H1 (cell line): ENCODE data around the gene PPP1R10. TPM values are rescaled to one million over a fixed set of nuclear protein-coding genes. Genes with fewer than 3 reads are reported as not detected.

Experiments
- CTCF ChIA-PET: fragments of 300-600 bp; sonication (Branson Sonifier 250); formaldehyde crosslinking; loops from one replicate; lab custom pipeline; 2021; ENCODE audit not compliant: partially characterized antibody; lab: Charles Lee
- POLR2A ChIA-PET: fragments of 300-600 bp; sonication (Branson Sonifier 250); formaldehyde crosslinking; loops from one replicate; lab custom pipeline; 2021; ENCODE audit warnings: inconsistent platforms; ENCODE audit not compliant: partially characterized antibody; lab: Charles Lee
- DNase-seq, 2 experiments: peaks; one replicate each; pipeline versions ENCODE4 v3.0.0 to v3.0.0-alpha.2; 2010 to 2022; ENCODE audit warnings: low spot score in 2 of 2, low read depth in 1 of 2, mixed read lengths in 1 of 2
- FAIRE-seq: peaks from 2 replicates; lab custom pipeline; 2011; peaks lifted over from hg19 to GRCh38; lab: Jason Lieb, UNC
- H2AFZ ChIP-seq: 2 replicates; pipeline ENCODE4 v1.8.1; 2012; ENCODE audit warnings: low read length, inconsistent platforms
- H2AK5ac ChIP-seq: 2 replicates; pipeline ENCODE4 v1.6.1; 2013; ENCODE audit warnings: low read depth, low read length
- H2BK120ac ChIP-seq: replicated peaks from 2 replicates; pipeline ENCODE3; 2013; ENCODE audit warnings: low read depth, low read length, inconsistent platforms
- H2BK12ac ChIP-seq: 2 replicates; pipeline ENCODE4 v1.6.1; 2013; ENCODE audit warnings: low read depth, low read length
- H2BK15ac ChIP-seq: 2 replicates; pipeline ENCODE4 v1.6.1; 2013; ENCODE audit warnings: low read length
- H2BK20ac ChIP-seq: 2 replicates; pipeline ENCODE4 v1.6.1; 2013; ENCODE audit warnings: low read length
- H2BK5ac ChIP-seq: 2 replicates; pipeline ENCODE4 v1.6.1; 2013; ENCODE audit warnings: low read depth, low read length
- H3K14ac ChIP-seq: 2 replicates; pipeline ENCODE4 v1.6.1; 2013; ENCODE audit warnings: inconsistent platforms; ENCODE audit not compliant: insufficient read length
- H3K18ac ChIP-seq: 2 replicates; pipeline ENCODE4 v1.6.1; 2013; ENCODE audit warnings: low read length; ENCODE audit errors: extremely low read depth
- H3K23ac ChIP-seq: 2 replicates; pipeline ENCODE4 v1.6.1; 2013; ENCODE audit warnings: inconsistent platforms; ENCODE audit not compliant: insufficient read length
- H3K23me2 ChIP-seq: 2 replicates; pipeline ENCODE4 v1.6.1; 2013; ENCODE audit warnings: low read depth, low read length
- H3K27ac ChIP-seq: 2 replicates; pipeline ENCODE4 v1.6.1; 2011; ENCODE audit warnings: low read depth, low read length, inconsistent platforms
- H3K27me3 ChIP-seq, 4 experiments: replicated peaks in 1 of 4; 1 replicate in 1 of 4; 2 replicates in 3 of 4; pipeline versions ENCODE4 v1.6.1 to v1.8.1; 2011 to 2013; ENCODE audit warnings: low read length in 3 of 4, mild to moderate bottlenecking in 3 of 4, inconsistent platforms in 2 of 4, mixed read lengths in 2 of 4, moderate library complexity in 1 of 4; ENCODE audit not compliant: control insufficient read depth in 3 of 4, insufficient read depth in 3 of 4; ENCODE audit errors: extremely low read depth in 1 of 4
- H3K36me3 ChIP-seq, 4 experiments: 2 replicates each; pipeline versions ENCODE4 v1.6.1 to v1.8.1; 2011 to 2013; ENCODE audit warnings: mild to moderate bottlenecking in 4 of 4, low read length in 3 of 4, moderate library complexity in 2 of 4, control low read depth in 1 of 4, inconsistent platforms in 1 of 4; ENCODE audit not compliant: insufficient read depth in 4 of 4, control insufficient read depth in 2 of 4
- H3K4ac ChIP-seq: replicated peaks from 2 replicates; pipeline ENCODE3; 2013; ENCODE audit warnings: low read length, low read depth, mixed read lengths, inconsistent platforms; ENCODE audit not compliant: insufficient read length
- H3K4me1 ChIP-seq, 4 experiments: replicated peaks in 1 of 4; 1 replicate in 1 of 4; 2 replicates in 3 of 4; pipeline versions ENCODE4 v1.6.1 to v1.8.1; 2011 to 2013; ENCODE audit warnings: low read length in 3 of 4, inconsistent platforms in 2 of 4, mixed read lengths in 1 of 4; ENCODE audit not compliant: insufficient read depth in 4 of 4, control insufficient read depth in 3 of 4
- H3K4me2 ChIP-seq, 2 experiments: 2 replicates each; pipeline versions ENCODE4 v1.6.1 to v1.8.1; 2011 to 2013; ENCODE audit warnings: low read depth in 2 of 2, low read length in 2 of 2, control low read depth in 1 of 2, inconsistent platforms in 1 of 2, mild to moderate bottlenecking in 1 of 2; ENCODE audit not compliant: insufficient read depth in 1 of 2
- H3K4me3 ChIP-seq, 4 experiments: fragments of 200-600, 300-600 bp in 1 of 4; sonication (generic), shearing (Covaris generic), sonication (Bioruptor Twin) in 1 of 4; 2 replicates each; pipeline versions ENCODE4 v1.5.1 to v1.8.1; 2011 to 2016; ENCODE audit warnings: low read length in 4 of 4, low read depth in 3 of 4, control low read depth in 2 of 4, inconsistent platforms in 2 of 4, mild to moderate bottlenecking in 2 of 4, mixed read lengths in 1 of 4, moderate library complexity in 1 of 4; ENCODE audit not compliant: insufficient read depth in 2 of 4; ENCODE audit errors: extremely low read depth in 1 of 4
- H3K56ac ChIP-seq: replicated peaks from 2 replicates; pipeline ENCODE3; 2013; ENCODE audit warnings: low read depth, mild to moderate bottlenecking, mixed read lengths, low read length, inconsistent platforms; ENCODE audit not compliant: insufficient read length
- H3K79me1 ChIP-seq: 2 replicates; pipeline ENCODE4 v1.6.1; 2013; ENCODE audit warnings: low read depth, low read length, control low read depth
- H3K79me2 ChIP-seq, 2 experiments: 2 replicates each; pipeline versions ENCODE4 v1.6.1 to v1.8.1; 2012 to 2013; ENCODE audit warnings: low read length in 2 of 2, mild to moderate bottlenecking in 2 of 2, inconsistent platforms in 1 of 2; ENCODE audit not compliant: insufficient read depth in 2 of 2, control insufficient read depth in 1 of 2
- H3K9ac ChIP-seq, 4 experiments: replicated peaks in 1 of 4; 1 replicate in 1 of 4; 2 replicates in 3 of 4; pipeline versions ENCODE4 v1.6.1 to v1.8.1; 2011 to 2013; ENCODE audit warnings: low read depth in 3 of 4, low read length in 3 of 4, control low read depth in 2 of 4, mild to moderate bottlenecking in 2 of 4, moderate library complexity in 2 of 4, inconsistent platforms in 1 of 4; ENCODE audit errors: extremely low read depth in 1 of 4
- H3K9me3 ChIP-seq, 2 experiments: 2 replicates each; pipeline versions ENCODE4 v1.6.1 to v1.8.1; 2012 to 2013; ENCODE audit warnings: mild to moderate bottlenecking in 2 of 2, moderate library complexity in 2 of 2, control low read depth in 1 of 2, inconsistent platforms in 1 of 2, low read depth in 1 of 2, low read length in 1 of 2, mixed read lengths in 1 of 2; ENCODE audit not compliant: insufficient read depth in 2 of 2
- H4K20me1 ChIP-seq, 2 experiments: replicated peaks in 1 of 2; 2 replicates each; pipeline versions ENCODE3 to v1.8.1; 2011 to 2013; ENCODE audit warnings: inconsistent platforms in 2 of 2, low read length in 2 of 2, mild to moderate bottlenecking in 1 of 2; ENCODE audit not compliant: insufficient read depth in 2 of 2, control insufficient read depth in 1 of 2
- H4K5ac ChIP-seq: 2 replicates; pipeline ENCODE4 v1.6.1; 2013; ENCODE audit warnings: low read length, low read depth, mixed read lengths, inconsistent platforms; ENCODE audit not compliant: insufficient read length
- H4K8ac ChIP-seq: 2 replicates; pipeline ENCODE4 v1.8.0; 2013; ENCODE audit warnings: mild to moderate bottlenecking, moderate library complexity, low read length, inconsistent platforms; ENCODE audit not compliant: insufficient read depth; ENCODE audit errors: extremely low read depth
- H4K91ac ChIP-seq: replicated peaks from 2 replicates; pipeline ENCODE3; 2013; ENCODE audit warnings: low read length, mixed read lengths, inconsistent platforms; ENCODE audit not compliant: insufficient read length
- BACH1 ChIP-seq: IDR thresholded peaks from 2 replicates; pipeline ENCODE4 v1.6.1; 2012; ENCODE audit warnings: low read length, improper control_type of control experiment
- CBX5 ChIP-seq: fragments of 300-800, 300-1000 bp; sonication (generic); IDR thresholded peaks from 2 replicates; pipeline ENCODE4 v1.7.1; 2016; ENCODE audit warnings: antibody characterized with exemption, low read length, low read depth
- CHD1 ChIP-seq: IDR thresholded peaks from 2 replicates; pipeline ENCODE4 v1.6.1; 2012; ENCODE audit warnings: low read depth, low read length, improper control_type of control experiment
- CHD2 ChIP-seq: IDR thresholded peaks from 2 replicates; pipeline ENCODE4 v1.6.1; 2012; ENCODE audit warnings: low read length, improper control_type of control experiment
- EGR1 ChIP-seq: IDR thresholded peaks from 2 replicates; pipeline ENCODE4 v1.6.1; 2011; ENCODE audit warnings: low read depth, low read length, borderline replicate concordance
- KDM1A ChIP-seq: fragments of 200-600, 300-600 bp; sonication (generic); IDR thresholded peaks from 2 replicates; pipeline ENCODE4 v1.7.1; 2016; ENCODE audit warnings: mild to moderate bottlenecking, low read length, borderline replicate concordance
- MAFK ChIP-seq: IDR thresholded peaks from 2 replicates; pipeline ENCODE4 v1.6.1; 2012; ENCODE audit warnings: low read depth, mild to moderate bottlenecking, improper control_type of control experiment, low read length
- PHF8 ChIP-seq: fragments of 200-600 bp; sonication (generic); conservative IDR thresholded peaks from 2 replicates; pipeline ENCODE4 v1.7.1; 2012; ENCODE audit warnings: low read depth, mild to moderate bottlenecking, inconsistent platforms, low read length, moderate library complexity
- POLR2AphosphoS5 ChIP-seq: IDR thresholded peaks from 2 replicates; pipeline ENCODE4 v1.6.1; 2011; ENCODE audit warnings: low read depth, low read length
- SRF ChIP-seq: IDR thresholded peaks from 2 replicates; pipeline ENCODE4 v1.6.1; 2011; ENCODE audit warnings: mild to moderate bottlenecking, low read depth, low read length, moderate library complexity
- TAF1 ChIP-seq: IDR thresholded peaks from 2 replicates; pipeline ENCODE4 v1.6.1; 2011; ENCODE audit warnings: mild to moderate bottlenecking, low read depth, low read length
- WGBS, 2 experiments: shearing (Covaris generic) in 1 of 2; methylation state at CpG; one replicate each; pipeline versions ENCODE4 v1.1.6 to v1.1.7; 2013 to 2015; ENCODE audit warnings: low lambda C conversion rate in 2 of 2, mixed read lengths in 2 of 2, inconsistent platforms in 1 of 2, low coverage in 1 of 2, missing lambda C conversion rate in 1 of 2; ENCODE audit not compliant: insufficient replicate concordance in 2 of 2, insufficient coverage in 1 of 2, insufficient read length in 1 of 2; ENCODE audit errors: extremely low coverage in 1 of 2, missing lambda C conversion rate in 1 of 2; 5-methylcytosine and 5-hydroxymethylcytosine counted together
- polyA plus RNA-seq, 7 experiments: library from polyadenylated mRNA; depleted of rRNA in 3 of 7; stranded (reverse) in 5 of 7; unstranded in 2 of 7; fragments of >200 nt in 5 of 7; fragments of 200-250 nt in 2 of 7; gene quantifications; 1 replicate in 5 of 7; 2 replicates in 1 of 7; 4 replicates in 1 of 7; pipeline versions ENCODE4 v1.2.1 to v1.2.3, GENCODE V29; 2011 to 2013; ENCODE audit warnings: missing spikeins in 2 of 7, mixed read lengths in 2 of 7
- total RNA-seq: library from RNA; stranded (reverse); fragmentation: NEBNext Ultra II Directional; extraction: Animal tissue kit (Norgen Biotek cat#: 25700); gene quantifications from 2 replicates; pipeline ENCODE4 v1.2.1, GENCODE V29; 2021

PPP1R10 gene
- total and polyA plus RNA-seq, 2 of the 8 experiments (the other 6 are each of a cell fraction or from before 2014, with no cell fraction given) = 23.9 to 89.1 TPM

DNA sequence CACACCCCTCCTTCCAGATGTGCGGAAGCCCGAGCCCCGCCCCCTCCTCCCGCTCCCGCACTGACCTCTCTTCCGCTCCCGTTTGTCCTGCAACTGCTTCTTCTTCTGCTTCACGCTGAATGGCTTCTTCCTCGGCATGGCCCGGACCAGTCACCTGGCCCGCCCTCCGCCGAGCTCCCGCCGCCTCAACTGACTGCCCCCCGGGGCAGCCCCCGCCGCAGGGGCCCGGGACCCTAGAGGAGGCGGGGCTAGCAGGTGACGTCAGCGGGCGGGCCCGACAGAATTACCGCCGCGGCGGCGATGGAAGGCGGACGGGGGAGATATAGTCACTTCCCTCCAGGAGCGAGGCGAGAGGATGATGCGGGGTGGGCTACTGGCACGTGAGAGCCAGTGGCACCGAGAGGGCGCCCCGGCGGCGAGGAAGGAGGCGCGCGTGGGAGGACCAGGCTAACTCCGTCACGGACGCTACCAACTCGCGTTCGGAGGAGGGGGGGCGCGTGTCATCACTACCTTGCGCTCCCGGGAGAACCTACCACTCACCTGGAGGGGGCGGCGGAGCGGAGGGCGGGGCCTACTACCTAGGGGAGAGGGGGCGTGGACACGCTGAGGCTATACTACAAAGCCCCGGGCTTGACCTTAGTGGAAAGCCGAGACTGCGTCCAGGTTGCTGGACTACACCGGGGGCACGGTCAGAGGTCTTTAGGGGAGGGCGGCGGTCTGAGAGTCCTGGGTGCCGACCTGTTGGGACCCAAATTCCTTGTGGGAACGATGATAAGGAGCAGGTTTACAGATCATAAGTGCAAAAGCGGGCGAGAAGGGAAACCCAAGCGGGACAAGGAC, 60.8 kb downstream of the PPP1R10 start, which contains the start of gene GNL1:
GNL1 (minus strand) TSS at position 424 of the 840 bp plus-strand sequence; CDS start at position 138, 286 bp downstream.
- Histone ChIP-seq H4K8ac (peak within 1 kb of the TSS; percentile 97), H3K4me3 (peak within 1 kb of the TSS; percentile 76 to 91 (median 89)), H3K4ac (peak within 1 kb of the TSS; percentile 75), H3K9me3 (no peaks in the 10 kb centered on the region), H3K18ac (peak within 1 kb of the TSS; percentile 100), H2BK20ac (0 out of 2 replicates have a peak within 1 kb of the TSS, but pooled peaks have one; percentile 76), H3K36me3 (peaks cover 4 to 27% (median 18%) of the 10 kb centered on the region in 4 experiments), H3K23me2 (peaks cover 16% of the 10 kb centered on the region), H3K4me2 (peak within 1 kb of the TSS; percentile 92 to 99), H4K20me1 (peaks cover 2 to 8% of the 10 kb centered on the region in 2 experiments), H3K79me2 (peaks cover 3 to 34% of the 10 kb centered on the region in 2 experiments), H2BK12ac (peak within 1 kb of the TSS; percentile 97), H3K9ac (peak within 1 kb of the TSS; percentile 70 to 93 (median 90)), H2AK5ac (no peak within 1 kb of the TSS), H4K5ac (peak within 1 kb of the TSS; percentile 98), H4K91ac (peak within 1 kb of the TSS; percentile 94), H2AFZ (peak within 1 kb of the TSS; percentile 38; the same call in 1 of the 2 replicates), H3K23ac (no peak within 1 kb of the TSS), H3K4me1 (peaks cover 0 to 3% (median 1%) of the 10 kb centered on the region in 4 experiments; a peak in 1 of 7 replicates), H3K79me1 (0 out of 2 replicates have a peak, but pooled peaks cover 8% of the 10 kb centered on the region), H2BK120ac (no peak within 1 kb of the TSS), H2BK15ac (peak within 1 kb of the TSS; percentile 94; the same call in 1 of the 2 replicates), H3K27me3 (no peaks in the 10 kb centered on the region), H3K27ac (peak within 1 kb of the TSS; percentile 93), H2BK5ac (peak within 1 kb of the TSS; percentile 99), H3K14ac (peak within 1 kb of the TSS; percentile 63), H3K56ac (peak within 1 kb of the TSS; percentile 90)
- POLR2A ChIA-PET = interaction anchor here (0.8 to 5.4 kb wide), 23 partner anchors 9 to 166 kb away, joined by 3 to 68 read pairs (median 6); partner anchors contain the start of genes ABCF1, MRPS18B and PPP1R10
- CTCF ChIA-PET = interaction anchor here (0.8 to 6.4 kb wide), 6 partner anchors 10 to 103 kb away, joined by 3 to 76 read pairs (median 4); no protein-coding TSS in a partner anchor
- WGBS, 2 experiments = 2% methylated on average over 51 of the region's 71 CpGs; no CpG with 5 or more reads in 1 of the 2 experiments
- FAIRE-seq (no peak), DNase-seq (peak; percentile 90 to 98)
- TF ChIP-seq CHD2 (peak; percentile 50), BACH1 (peak; percentile 50), POLR2AphosphoS5 (no peak; the same call in 1 of the 2 replicates), MAFK (no peak), SRF (0 out of 2 replicates have a peak, but pooled peaks have one; percentile 20), CBX5 (no peak), TAF1 (peak; percentile 51), KDM1A (no peak), CHD1 (peak; percentile 88), PHF8 (peak; percentile 39), EGR1 (peak; percentile 87)
